Activated effector memory CD4-positive, alpha-beta T cell treated with Interleukin-2 at 50 U/mL for 16 hours (primary cell): Measurements from ENCODE around the gene CRKL.
"Not testable (repeated sequence)": the region's sequence is repeated elsewhere in the genome, so short reads cannot be mapped to it uniquely, and the experiment has no call there.

Experiments
- DNase-seq: peaks from one replicate; pipeline ENCODE4 v3.0.0-alpha.2; 2020

The CRKL gene

DNA sequence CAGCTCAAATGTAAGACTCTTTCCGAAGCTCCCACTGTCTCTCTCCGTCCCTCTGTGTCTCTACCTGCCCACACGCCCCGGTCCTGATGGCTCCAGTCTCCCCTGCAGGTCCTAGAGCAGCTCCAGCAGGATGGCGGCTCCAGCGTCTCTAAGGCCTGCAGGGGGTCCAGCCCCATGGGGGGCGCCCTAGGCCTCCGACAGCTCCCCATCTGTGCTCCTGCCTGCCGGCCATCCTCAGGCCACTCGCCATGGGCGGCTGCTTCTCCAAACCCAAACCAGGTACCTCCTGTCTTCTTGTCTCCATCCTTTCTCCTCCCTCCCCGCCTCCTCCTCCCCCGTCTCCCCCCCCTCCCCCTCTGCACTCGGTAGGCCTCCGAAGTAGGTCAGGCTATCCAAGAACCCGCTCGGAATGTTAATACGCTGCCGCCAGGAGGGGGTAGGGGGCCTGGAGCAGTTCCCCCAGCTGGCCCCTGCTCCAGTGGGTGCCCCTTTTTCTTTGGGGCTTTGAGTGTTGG is 50.5 kb downstream of the CRKL start:
- DNase-seq, result no peak

DNA sequence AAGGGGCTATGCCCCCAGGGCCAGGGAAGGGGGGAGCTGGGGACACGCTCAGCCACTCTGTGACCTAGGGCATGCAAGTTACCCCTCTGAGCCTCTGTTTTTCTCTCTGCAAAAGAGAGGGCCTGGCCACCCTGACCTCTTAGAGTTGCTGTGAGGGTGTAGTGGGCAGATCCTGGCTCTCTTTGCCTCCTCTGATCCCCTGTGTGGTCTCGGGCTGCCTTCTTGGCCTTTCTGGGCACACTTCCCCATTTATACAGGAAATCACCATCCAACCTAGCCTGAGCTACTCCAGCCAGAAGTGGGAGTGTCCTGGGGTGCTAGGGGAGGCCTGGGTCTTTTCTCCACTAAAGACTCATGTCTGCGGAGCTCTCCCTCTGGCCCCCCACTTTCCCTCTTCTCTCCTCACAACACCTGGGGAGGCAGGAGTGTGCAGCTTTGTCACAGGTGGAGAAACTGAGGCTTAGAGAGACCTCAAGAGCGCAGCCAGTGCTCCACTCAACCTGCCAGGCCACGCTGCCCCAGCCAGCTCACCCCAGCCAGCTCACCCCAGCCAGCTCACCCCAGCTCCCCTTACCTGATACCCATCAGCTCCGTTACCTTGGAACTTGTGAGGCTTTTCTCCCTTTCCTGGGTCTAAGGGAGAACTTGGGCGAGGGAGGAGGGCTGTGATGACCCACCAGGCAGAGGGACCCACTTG is 51.2 kb downstream of the CRKL start:
- no peak for DNase-seq

DNA sequence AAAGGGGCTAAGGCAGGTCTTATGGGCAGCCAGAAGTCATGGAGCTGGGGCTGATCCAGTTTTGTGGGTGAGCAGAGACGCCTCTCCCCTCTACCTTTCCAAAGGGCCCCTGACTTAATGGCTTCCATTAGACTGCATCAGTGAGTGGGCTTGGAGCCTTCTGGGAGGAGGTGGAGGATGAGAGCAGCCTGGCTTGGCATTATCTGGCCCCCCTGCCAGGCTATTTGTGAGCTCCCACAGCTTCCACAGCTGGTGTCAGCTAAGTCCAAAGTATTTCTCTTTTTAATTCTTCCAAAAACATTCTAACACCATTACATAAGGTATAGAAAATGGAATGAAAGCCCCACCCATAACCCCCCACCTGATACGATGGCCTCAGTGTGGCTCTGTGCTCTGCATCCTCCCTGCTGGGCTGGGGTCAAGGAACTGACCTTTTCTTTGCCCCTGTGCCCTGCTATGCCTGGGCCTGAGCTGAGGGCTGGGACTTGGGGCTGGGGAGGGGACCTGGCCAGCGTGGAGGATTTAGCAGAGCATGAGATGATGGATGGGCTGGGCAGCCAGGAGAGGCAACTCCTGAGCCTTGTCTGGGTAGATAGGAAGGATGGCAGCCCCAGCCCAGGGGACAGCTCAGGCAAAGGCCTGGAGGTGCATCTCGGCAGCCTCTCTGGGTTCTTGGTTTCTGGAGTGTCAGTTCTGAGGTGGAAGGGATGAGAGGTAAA is 53.9 kb downstream of the CRKL start:
- DNase-seq, result no peak

DNA sequence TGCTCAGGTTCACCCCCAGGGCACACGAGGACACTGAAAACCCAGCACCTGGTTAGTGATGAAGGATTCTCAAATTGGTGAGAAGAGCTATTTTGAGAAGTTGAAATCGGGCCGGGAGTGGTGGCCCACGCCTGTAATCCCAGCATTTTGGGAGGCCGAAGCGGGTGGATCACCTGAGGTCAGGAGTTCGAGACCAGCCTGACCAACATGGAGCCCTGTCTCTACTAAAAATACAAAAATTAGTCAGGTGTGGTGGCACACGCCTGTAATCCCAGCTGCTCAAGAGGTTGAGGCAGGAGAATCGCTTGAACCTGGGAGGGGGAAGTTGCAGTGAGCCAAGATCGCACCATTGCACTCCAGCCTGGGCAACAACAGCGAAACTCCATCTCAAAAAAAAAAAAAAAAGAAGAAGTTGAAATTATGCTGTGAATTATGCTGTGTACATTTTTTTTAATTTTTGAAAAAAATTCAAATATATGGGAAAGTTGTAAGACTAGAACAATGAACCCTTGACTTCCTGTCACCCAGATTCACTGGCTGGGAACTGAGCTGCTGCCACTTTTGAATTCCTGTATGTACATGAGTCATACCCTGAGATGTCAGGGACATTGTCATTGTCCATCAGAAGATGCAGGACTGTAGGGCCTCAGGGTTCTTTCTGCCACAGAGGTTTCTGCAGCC is 54.9 kb downstream of the CRKL start:
- DNase-seq, result not testable (repeated sequence)

DNA sequence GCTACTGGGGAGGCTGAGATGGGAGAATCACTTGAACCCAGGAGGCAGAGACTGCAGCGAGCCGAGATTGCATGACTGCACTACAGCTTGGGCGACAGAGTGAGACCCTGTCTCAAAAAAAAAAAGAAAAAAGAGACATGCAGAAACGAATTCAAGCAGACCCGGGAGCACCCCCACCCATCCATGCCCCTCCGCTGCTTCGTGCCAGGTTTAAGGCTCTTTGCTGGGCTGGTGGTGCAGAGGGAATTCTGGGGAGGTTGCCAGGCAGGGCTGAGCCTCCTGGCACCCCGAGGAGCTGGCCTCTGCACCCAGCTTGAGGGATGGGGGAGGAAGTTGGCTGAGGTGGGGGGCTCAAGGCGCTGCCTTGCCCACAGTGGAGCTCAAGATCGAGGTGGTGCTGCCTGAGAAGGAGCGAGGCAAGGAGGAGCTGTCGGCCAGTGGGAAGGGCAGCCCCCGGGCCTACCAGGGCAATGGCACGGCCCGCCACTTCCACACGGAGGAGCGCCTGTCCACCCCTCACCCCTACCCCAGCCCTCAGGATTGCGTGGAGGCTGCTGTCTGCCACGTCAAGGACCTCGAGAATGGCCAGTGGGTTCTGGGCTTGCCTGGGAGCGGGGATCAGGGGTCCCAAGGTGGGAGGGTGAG is 55.8 kb downstream of the CRKL start:
- no peak for DNase-seq

DNA sequence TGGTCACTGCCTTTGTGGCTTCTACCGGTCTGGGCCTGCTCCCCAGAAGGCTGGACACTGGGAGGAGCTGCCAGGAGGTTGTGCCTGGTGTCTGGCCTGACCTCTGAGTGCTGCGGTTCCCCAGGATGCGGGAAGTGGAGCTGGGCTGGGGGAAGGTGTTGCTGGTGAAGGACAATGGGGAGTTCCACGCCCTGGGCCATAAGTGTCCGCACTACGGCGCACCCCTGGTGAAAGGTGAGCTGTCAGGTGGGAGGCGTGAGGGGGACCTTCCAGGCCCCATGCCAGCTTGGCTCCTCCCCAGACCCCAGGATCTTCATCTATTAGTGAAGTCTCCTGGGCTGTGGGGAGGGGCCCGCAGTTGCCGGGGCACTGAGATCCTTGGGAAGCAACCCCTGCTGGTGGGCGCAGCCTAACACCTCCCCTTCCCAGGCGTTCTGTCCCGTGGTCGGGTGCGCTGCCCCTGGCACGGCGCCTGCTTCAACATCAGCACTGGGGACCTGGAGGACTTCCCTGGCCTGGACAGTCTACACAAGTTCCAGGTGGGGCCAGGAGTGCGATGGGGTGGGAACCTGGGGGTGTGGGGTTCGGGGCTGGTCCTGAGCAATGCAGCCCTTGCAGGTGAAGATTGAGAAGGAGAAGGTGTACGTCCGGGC is 56.6 kb downstream of the CRKL start:
- DNase-seq, result no peak

DNA sequence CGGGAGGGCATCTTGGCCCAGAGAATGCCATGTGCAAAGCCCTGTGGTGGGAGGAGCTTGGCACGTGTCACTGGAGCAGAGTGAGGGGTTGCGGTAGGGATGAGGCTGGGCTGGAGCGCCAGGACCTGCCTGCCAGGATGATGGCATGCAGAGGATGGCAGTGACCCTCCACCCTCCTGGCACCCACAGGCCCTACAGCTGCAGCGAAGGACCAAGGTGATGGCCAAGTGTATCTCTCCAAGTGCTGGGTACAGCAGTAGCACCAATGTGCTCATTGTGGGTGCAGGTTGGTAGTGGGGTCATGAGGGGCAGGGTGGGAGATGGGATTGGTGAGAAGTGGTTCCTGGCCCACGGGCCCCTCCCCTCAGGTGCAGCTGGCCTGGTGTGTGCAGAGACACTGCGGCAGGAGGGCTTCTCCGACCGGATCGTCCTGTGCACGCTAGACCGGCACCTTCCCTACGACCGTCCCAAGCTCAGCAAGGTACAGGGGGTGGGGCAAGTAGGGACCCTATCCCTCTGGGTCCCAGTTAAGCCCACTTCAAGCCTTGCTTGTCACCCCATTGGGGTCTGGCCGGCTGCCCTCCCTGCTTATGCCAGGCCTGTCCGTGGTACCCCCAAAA is 57.2 kb downstream of the CRKL start:
- no peak for DNase-seq

DNA sequence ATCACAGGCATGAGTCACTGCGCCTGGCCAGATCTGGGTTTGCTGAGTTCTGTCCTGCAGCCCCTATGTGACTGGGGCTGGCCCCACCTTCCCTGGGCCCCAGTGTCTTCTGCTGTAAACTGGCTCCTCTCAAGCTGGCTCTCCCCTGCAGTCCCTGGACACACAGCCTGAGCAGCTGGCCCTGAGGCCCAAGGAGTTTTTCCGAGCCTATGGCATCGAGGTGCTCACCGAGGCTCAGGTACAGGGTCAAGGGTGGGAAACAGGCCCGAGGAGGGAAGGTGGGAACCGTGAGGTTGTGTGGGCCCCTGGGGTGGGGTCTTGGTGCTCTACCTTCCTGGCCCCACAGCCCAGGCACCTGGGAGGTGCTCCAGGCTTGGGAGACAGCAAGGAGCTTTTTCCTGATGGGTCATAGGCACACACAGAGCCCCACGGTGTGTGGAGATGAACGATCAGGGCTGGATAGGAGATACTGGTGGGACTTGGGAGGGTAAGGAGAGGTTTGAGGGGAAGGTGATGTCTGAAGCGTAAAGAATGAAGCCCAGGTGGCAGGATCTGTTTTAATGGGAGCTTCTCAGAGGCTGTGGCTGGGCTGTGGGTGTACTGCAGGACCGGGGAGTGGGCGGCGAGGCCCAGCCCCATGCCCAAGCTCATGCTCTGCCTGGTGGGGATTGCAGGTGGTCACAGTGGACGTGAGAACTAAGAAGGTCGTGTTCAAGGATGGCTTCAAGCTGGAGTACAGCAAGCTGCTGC is 58.5 kb downstream of the CRKL start:
- DNase-seq, result no peak

DNA sequence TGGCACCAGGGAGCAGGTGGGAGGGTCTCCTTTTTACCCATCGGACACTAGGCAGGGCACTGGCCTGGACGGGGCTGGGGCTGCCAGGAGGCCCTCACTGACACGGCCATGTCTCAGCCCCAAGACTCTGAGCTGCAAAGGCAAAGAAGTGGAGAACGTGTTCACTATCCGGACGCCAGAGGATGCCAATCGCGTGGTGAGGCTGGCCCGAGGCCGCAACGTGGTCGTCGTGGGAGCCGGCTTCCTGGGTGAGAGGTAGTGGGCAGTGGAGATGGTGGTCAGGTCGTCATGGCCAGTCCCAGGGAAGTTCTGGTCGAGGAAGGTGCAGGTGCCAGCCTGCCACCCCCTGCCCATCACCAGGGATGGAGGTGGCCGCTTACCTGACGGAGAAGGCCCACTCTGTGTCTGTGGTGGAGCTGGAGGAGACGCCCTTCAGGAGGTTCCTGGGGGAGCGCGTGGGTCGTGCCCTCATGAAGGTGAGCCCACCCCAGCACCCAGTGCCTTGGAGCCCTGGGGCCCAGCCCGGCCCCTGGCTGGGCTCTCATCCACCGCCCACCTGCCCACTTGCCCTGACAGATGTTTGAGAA is 59.2 kb downstream of the CRKL start:
- no peak for DNase-seq

DNA sequence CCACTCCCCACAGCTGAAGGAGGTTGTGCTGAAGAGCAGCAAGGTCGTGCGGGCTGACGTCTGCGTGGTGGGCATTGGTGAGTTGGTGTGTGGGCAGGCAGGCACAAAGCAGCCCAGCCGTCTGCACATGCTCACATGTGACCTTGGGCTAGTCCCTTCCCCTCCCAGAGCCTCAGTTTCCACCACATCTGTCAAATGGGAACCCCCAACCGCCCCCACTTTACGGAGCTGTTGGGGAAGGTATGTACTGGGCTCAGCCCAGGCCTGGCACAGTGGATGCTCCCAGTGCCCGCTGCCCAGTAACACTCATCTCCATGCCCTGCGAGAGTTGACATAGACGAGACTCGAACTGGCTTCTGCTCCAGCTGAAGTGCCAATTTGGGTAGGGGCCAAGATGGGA is 59.8 kb downstream of the CRKL start:
- DNase-seq, result no peak

DNA sequence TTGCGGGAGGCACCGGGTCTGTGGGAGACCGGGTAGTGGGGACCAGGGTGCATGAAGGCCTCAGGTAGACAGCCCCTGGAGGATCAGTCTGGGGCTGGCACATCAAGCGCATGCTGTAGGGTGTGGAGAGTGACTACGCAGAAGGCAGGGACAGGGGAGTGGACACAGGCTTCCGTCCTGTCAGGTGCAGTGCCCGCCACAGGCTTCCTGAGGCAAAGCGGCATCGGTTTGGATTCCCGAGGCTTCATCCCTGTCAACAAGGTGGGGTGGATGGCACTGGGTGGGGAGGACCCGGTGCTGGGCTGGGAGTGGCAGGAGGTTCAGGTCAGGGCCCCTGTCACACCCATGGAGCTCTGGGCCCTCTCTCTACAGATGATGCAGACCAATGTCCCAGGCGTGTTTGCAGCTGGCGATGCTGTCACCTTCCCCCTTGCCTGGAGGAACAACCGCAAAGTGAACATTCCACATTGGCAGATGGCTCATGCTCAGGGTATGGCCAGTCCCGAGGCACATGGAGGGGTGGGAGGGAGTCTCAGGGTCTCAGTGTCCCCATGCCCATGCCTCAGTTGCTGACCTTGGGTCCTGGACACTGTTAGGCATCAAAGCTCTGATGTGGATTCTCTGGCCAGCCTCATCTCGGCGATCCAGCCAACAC is 60.4 kb downstream of the CRKL start:
- DNase-seq, result no peak

DNA sequence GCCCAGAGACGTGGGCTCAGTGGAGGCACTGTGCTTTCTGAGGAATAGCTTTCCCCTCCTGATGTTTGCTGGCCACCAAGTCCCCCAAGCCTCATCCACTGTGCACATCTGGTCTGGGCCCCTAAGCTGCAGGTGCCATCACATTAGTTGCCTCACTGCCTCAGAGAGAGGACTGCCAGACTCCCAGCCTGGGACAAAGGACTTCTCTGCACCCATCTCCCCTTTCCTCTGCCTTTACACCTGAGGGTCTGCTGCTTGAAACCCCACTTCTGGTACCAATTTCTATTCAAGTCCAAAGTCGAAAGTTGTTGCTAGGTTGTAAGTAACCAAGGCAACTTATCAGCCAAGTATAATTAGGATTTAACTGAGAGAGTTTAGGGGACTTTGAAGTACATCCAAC is 61.2 kb downstream of the CRKL start:
- no peak for DNase-seq

DNA sequence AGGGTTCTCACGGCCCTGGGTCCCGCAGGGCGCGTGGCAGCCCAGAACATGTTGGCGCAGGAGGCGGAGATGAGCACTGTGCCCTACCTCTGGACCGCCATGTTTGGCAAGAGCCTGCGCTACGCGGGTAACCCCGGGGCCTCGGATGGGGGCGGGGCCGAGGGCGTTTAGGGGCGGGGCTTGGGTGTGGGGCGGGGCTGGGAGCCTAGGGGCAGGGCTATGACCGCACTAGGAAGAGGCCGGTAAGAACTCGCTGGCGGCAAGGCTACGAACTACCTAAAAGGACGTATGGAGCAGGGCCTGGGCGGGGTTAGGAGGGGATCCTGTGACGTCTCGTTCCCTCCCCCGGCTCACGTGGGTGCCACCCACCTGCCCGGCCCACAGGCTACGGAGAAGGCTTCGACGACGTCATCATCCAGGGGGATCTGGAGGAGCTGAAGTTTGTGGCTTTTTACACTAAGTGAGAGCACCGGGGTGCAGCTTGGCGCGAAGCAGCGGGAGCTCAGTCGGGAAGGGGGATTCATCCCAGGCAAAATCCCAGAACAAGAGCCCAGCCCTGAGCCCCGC is 62.1 kb downstream of the CRKL start:
- DNase-seq, result peak; percentile 23

DNA sequence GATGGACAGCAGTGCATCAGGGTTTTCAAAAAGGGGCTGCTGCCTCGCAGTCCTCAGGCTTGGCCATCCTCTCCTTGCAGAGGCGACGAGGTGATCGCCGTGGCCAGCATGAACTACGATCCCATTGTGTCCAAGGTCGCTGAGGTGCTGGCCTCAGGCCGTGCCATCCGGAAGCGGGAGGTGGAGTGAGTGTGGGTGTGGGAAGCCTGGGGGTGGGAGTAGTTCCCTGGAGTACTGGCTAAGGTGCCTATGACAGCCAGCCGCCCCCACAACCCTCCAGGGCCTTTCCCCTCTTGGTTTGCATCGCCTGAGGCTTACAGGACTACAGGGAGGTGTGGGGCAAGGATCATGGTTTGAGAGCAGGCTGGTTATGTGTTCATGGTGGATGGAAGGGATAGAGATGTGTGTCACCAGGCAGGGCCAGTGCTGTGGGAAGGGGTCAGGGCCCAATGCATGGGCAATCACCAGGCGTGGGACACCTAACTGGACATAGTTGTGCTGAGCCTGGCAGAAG is 62.8 kb downstream of the CRKL start:
- DNase-seq, result no peak

DNA sequence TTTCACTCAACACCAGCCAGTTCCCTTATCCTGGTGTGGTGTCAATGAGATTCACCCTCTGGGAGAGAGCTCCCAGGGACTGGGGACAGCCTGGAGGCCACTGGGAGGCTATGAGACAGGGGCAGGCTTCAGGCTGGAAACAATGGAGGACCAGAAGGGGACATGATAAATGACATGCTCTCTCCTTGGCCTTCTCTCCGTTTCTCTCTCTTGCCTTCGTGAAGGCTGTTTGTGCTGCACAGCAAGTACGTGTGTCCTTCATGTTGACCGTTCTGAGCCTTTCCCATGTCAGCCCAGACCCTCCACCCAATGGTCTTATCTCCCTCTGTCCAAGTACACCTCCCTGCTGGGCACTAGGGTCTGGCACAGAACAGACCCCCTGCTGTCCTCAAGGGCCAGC is 63.3 kb downstream of the CRKL start:
- DNase-seq, result no peak

DNA sequence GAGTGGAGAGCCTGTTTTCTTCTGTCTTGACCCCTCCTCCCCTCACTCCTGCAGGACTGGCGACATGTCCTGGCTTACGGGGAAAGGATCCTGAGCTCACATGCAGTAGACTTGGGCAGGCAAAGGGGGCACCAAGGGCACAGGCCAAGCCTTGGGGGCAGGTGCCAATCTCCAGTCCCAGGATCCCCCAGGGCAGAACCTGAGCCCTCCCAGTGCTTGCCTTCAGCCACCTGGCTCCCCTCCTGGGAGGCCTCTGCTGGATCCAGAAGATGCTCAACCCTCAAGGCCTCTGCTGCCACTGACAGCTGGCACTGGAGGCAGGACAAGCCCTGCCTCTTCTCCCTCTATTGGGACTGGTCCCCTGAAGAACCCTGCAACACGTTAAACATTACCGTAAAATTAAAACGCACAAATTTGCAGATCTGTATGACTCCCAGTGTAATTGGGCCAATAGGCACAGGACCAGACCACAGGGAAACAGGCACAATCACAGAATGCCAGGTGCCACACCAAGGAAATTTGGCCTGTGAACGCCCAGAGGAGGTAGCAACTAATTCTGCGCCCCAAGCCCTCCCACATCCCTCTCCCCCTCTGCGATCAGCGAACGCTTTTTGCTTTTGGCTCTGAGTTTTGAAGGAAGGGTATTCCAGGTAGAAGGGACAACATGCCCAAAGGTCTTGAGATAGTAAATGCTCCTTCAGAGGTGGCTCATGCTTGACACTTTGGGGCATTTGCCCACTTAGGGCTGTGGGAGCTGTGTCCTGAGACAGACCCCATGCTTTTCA is 63.9 kb downstream of the CRKL start:
- no peak for DNase-seq

DNA sequence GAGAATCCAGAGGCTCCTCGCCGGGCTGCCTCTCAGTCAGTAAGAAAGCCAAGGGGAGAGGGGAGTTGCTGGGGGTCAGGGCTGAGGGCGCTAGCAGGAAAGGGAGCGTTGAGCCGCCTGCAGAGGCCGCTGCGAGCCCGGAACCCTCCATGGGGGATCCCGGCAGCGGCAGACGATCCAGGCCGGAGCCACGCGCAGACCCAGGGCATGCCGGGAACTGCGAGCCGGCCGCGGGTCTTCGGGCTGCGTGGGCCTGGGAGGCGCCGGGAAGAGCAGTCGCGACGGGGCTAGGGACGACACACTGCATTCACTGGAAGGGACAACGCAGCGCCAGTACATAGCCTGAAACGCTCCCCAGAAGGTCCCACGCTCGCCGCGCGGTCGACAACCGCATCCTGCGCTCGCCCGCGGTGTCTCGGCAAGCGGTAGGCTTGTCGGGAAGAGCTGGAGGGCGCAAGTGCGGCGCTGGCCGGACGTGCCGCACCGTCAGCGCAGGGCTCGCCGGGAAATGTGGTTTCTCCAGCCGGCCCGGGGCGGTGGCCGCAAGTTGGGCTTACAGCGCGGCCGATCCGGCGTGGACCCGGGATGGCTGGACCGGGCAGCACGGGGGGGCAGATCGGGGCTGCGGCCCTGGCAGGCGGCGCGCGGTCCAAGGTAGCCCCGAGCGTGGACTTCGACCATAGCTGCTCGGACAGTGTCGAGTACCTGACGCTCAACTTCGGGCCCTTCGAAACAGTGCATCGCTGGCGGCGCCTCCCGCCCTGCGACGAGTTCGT is 64.8 kb downstream of the CRKL start, which contains the start of gene LZTR1:
Gene LZTR1, plus strand, starts transcription at position 511 of the 776 bp plus-strand sequence. Its CDS starts 75 bp downstream, at position 586.
- peak; percentile 65 for DNase-seq

DNA sequence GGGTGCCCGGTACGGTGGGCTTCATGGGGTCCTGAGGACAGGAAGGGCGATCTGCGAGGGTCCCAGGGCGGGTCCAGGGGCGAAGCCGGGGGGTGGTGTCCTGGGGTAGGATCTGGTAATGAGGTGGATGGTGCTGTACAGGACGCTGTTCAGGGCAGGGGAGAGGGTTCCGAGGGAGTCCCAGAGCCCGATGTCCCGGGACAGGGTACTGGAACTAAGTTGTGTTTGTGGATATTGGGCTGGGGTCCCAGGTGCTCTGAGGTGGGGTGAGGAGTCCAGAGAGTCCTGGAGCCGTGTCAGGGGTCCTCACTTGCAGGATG is 65.3 kb downstream of the CRKL start:
- DNase-seq, result no peak
